22Rv1 (cell line): Measurements from ENCODE around the gene CKAP2.
"Not testable (repeated sequence)": the region's sequence is repeated elsewhere in the genome, so short reads cannot be mapped to it uniquely, and the experiment has no call there.

Experiments
- ZFX ChIP-seq: fragments of 450-650 bp; IDR thresholded peaks from 2 replicates; pipeline ENCODE4 v1.6.1; 2017; ENCODE audit warnings: antibody characterized with exemption, borderline replicate concordance
- TF ChIP-seq, protein P1 (sequence below): fragments of 450-650 bp; IDR thresholded peaks from 2 replicates; pipeline ENCODE4 v1.5.1; 2017; ENCODE audit warnings: mild to moderate bottlenecking

DNA sequence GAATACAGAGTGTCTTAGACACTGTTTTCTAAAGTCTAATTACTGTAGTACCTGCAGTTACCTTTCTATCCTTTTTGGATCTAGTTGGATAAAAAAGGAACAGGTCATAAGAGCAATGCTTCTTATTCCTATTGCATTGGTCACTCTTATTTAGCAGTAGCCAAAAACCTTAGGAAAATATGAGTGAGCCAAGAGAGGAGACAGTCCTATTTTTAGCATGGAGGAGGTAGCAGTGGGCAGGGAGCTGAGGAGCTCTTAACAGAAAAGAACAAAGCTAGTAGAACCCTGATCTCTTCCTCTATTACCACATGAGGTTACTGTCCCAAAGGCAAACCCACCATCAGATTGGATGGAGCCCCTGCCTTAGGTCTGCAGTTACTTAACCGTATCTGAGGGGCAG, 50.6 kb downstream of the CKAP2 start:
- TF ChIP-seq, protein P1, sequence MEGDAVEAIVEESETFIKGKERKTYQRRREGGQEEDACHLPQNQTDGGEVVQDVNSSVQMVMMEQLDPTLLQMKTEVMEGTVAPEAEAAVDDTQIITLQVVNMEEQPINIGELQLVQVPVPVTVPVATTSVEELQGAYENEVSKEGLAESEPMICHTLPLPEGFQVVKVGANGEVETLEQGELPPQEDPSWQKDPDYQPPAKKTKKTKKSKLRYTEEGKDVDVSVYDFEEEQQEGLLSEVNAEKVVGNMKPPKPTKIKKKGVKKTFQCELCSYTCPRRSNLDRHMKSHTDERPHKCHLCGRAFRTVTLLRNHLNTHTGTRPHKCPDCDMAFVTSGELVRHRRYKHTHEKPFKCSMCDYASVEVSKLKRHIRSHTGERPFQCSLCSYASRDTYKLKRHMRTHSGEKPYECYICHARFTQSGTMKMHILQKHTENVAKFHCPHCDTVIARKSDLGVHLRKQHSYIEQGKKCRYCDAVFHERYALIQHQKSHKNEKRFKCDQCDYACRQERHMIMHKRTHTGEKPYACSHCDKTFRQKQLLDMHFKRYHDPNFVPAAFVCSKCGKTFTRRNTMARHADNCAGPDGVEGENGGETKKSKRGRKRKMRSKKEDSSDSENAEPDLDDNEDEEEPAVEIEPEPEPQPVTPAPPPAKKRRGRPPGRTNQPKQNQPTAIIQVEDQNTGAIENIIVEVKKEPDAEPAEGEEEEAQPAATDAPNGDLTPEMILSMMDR: not testable (repeated sequence)
- TF ChIP-seq ZFX: not testable (repeated sequence)
